Parathyroid adenoma (tissue), 2 donors: ENCODE measurements around the gene PALLD.

Source experiments
- H2AFZ ChIP-seq: fragments of 300-600 bp; sonication (generic); one replicate; pipeline ENCODE4 v1.7.0; 2017; ENCODE audit warnings: antibody characterized with exemption, mild to moderate bottlenecking
- H3K27ac ChIP-seq: fragments of 300-600 bp; sonication (generic); one replicate; pipeline ENCODE4 v1.7.0; 2017
- H3K27me3 ChIP-seq: fragments of 300-600 bp; sonication (generic); one replicate; pipeline ENCODE4 v1.7.0; 2017; ENCODE audit warnings: low read length; ENCODE audit not compliant: control insufficient read depth, insufficient read depth
- H3K36me3 ChIP-seq: fragments of 300-600 bp; sonication (generic); one replicate; pipeline ENCODE4 v1.7.0; 2017; ENCODE audit warnings: low read length; ENCODE audit not compliant: control insufficient read depth, insufficient read depth
- H3K4me1 ChIP-seq: fragments of 300-600 bp; sonication (generic); one replicate; pipeline ENCODE4 v1.7.0; 2017; ENCODE audit warnings: control low read depth
- H3K4me2 ChIP-seq: fragments of 300-600 bp; sonication (generic); one replicate; pipeline ENCODE4 v1.7.0; 2017; ENCODE audit warnings: low read length
- H3K4me3 ChIP-seq: fragments of 300-600 bp; sonication (generic); one replicate; pipeline ENCODE4 v1.7.0; 2017; ENCODE audit warnings: low read depth, low read length
- H3K79me2 ChIP-seq: fragments of 300-600 bp; sonication (generic); one replicate; pipeline ENCODE4 v1.7.0; 2017; ENCODE audit warnings: control low read depth
- H3K9ac ChIP-seq: fragments of 300-600 bp; sonication (generic); one replicate; pipeline ENCODE4 v1.7.0; 2017; ENCODE audit warnings: mild to moderate bottlenecking
- H3K9me3 ChIP-seq: fragments of 300-600 bp; sonication (generic); one replicate; pipeline ENCODE4 v1.7.0; 2017; ENCODE audit warnings: low read length; ENCODE audit not compliant: control insufficient read depth
- CTCF ChIP-seq: fragments of 300-600 bp; sonication (generic); IDR thresholded peaks from one replicate; pipeline ENCODE4 v1.7.0; 2017; ENCODE audit warnings: antibody characterized with exemption, mild to moderate bottlenecking
- donor health status: primary hyperparathyroidism.

Gene PALLD

GRCh38 chr4:168735735-168736134 lies 238.9 kb downstream of the PALLD start:
- Histone ChIP-seq H3K9ac (no peak overlapping the region), H3K9me3 (no peaks in the 10 kb centered on the region), H3K79me2 (no peaks in the 10 kb centered on the region), H3K27me3 (no peaks in the 10 kb centered on the region), H3K4me1 (peaks cover 26% of the 10 kb centered on the region), H3K4me3 (no peak overlapping the region), H3K4me2 (no peak overlapping the region), H3K36me3 (no peaks in the 10 kb centered on the region), H2AFZ (no peak overlapping the region), H3K27ac (peak overlapping the region; percentile 36)
- TF ChIP-seq CTCF, result no peak

- Histone ChIP-seq H2AFZ (no peak overlapping the region), H3K27ac (no peak overlapping the region), H3K4me1 (peaks cover 25% of the 10 kb centered on the region), H3K9me3 (no peaks in the 10 kb centered on the region), H3K36me3 (no peaks in the 10 kb centered on the region), H3K27me3 (no peaks in the 10 kb centered on the region), H3K79me2 (no peaks in the 10 kb centered on the region), H3K4me3 (no peak overlapping the region), H3K4me2 (peak overlapping the region; percentile 30), H3K9ac (no peak overlapping the region)
- TF ChIP-seq CTCF, result no peak
Observed at GRCh38 chr4:168736860-168737805, 240.3 kb downstream of the PALLD start.

GRCh38 chr4:168737806-168738172 lies 240.9 kb downstream of the PALLD start:
- Histone ChIP-seq H3K4me2 (no peak overlapping the region), H3K9me3 (no peaks in the 10 kb centered on the region), H3K36me3 (no peaks in the 10 kb centered on the region), H3K4me3 (no peak overlapping the region), H3K9ac (no peak overlapping the region), H3K27me3 (no peaks in the 10 kb centered on the region), H3K4me1 (peaks cover 25% of the 10 kb centered on the region), H3K27ac (no peak overlapping the region), H2AFZ (no peak overlapping the region), H3K79me2 (no peaks in the 10 kb centered on the region)
- no peak for TF ChIP-seq CTCF

- H3K79me2 ChIP-seq, result no peaks in the 10 kb centered on the region
- H2AFZ ChIP-seq, result no peak overlapping the region
- H3K9ac ChIP-seq, result no peak overlapping the region
- H3K9me3 ChIP-seq, result no peaks in the 10 kb centered on the region
- no peaks in the 10 kb centered on the region for H3K27me3 ChIP-seq
- peaks cover 31% of the 10 kb centered on the region for H3K4me1 ChIP-seq
- TF ChIP-seq CTCF, result no peak
- no peak overlapping the region for H3K27ac ChIP-seq
- no peak overlapping the region for H3K4me3 ChIP-seq
- H3K36me3 ChIP-seq, result no peaks in the 10 kb centered on the region
- no peak overlapping the region for H3K4me2 ChIP-seq
Observed at GRCh38 chr4:168739886-168740285, 243.0 kb downstream of the PALLD start.

- no peak for TF ChIP-seq CTCF
- no peak overlapping the region for H2AFZ ChIP-seq
- no peaks in the 10 kb centered on the region for H3K79me2 ChIP-seq
- no peak overlapping the region for H3K9ac ChIP-seq
- H3K36me3 ChIP-seq, result no peaks in the 10 kb centered on the region
- no peak overlapping the region for H3K4me2 ChIP-seq
- H3K9me3 ChIP-seq, result no peaks in the 10 kb centered on the region
- no peaks in the 10 kb centered on the region for H3K27me3 ChIP-seq
- H3K4me1 ChIP-seq, result peaks cover 23% of the 10 kb centered on the region
- no peak overlapping the region for H3K27ac ChIP-seq
- no peak overlapping the region for H3K4me3 ChIP-seq
Observed at GRCh38 chr4:168740691-168741090, 243.8 kb downstream of the PALLD start.
